HG02798 (cell line): Measurements from ENCODE around the gene SETBP1.
A peak's percentile ranks its signal among the peaks of the same experiment; 100 is the strongest.

Experiments
- ATAC-seq: cut with Tn5 transposase; IDR thresholded peaks from one replicate; pipeline ENCODE4 v1.9.1; 2021; ENCODE audit warnings: mild to moderate bottlenecking; ENCODE audit not compliant: unreplicated experiment, poor library complexity

SETBP1 gene

GRCh38 chr18:45081566-45082181 lies 401.0 kb downstream of the SETBP1 start:
- ATAC-seq: no peak

- ATAC-seq: no peak
Measured at GRCh38 chr18:45083226-45083855, 402.7 kb downstream of the SETBP1 start.

GRCh38 chr18:45084206-45084605 lies 403.5 kb downstream of the SETBP1 start:
- no peak for ATAC-seq

GRCh38 chr18:45085916-45086624 lies 405.4 kb downstream of the SETBP1 start:
- ATAC-seq: no peak

GRCh38 chr18:45086777-45087176 lies 406.1 kb downstream of the SETBP1 start:
- no peak for ATAC-seq

GRCh38 chr18:45090526-45091140 lies 409.9 kb downstream of the SETBP1 start:
- no peak for ATAC-seq

- no peak for ATAC-seq
Measured at GRCh38 chr18:45100321-45101105, 419.8 kb downstream of the SETBP1 start.

GRCh38 chr18:45102126-45102525 lies 421.4 kb downstream of the SETBP1 start:
- no peak for ATAC-seq

- ATAC-seq: no peak
Measured at GRCh38 chr18:45102863-45103262, 422.2 kb downstream of the SETBP1 start.

- peak; percentile 48 for ATAC-seq
Measured at GRCh38 chr18:45103319-45104048, 422.8 kb downstream of the SETBP1 start.

GRCh38 chr18:45104049-45104395 lies 423.3 kb downstream of the SETBP1 start:
- ATAC-seq: peak; percentile 22

GRCh38 chr18:45106331-45106774 lies 425.7 kb downstream of the SETBP1 start:
- ATAC-seq: peak; percentile 92

GRCh38 chr18:45107425-45107824 lies 426.7 kb downstream of the SETBP1 start:
- ATAC-seq: no peak

- ATAC-seq: no peak
Measured at GRCh38 chr18:45108754-45109153, 428.1 kb downstream of the SETBP1 start.

GRCh38 chr18:45109271-45109670 lies 428.6 kb downstream of the SETBP1 start:
- no peak for ATAC-seq

- ATAC-seq: no peak
Measured at GRCh38 chr18:45109706-45110105, 429.0 kb downstream of the SETBP1 start.

GRCh38 chr18:45110577-45111501 lies 430.2 kb downstream of the SETBP1 start:
- ATAC-seq: no peak

GRCh38 chr18:45111502-45111848 lies 430.8 kb downstream of the SETBP1 start:
- ATAC-seq: no peak

GRCh38 chr18:45112682-45113081 lies 432.0 kb downstream of the SETBP1 start:
- ATAC-seq: no peak
